Chondrocyte (in vitro differentiated cells): ENCODE data around the gene NPTX1. TPM values are rescaled to one million over a fixed set of nuclear protein-coding genes. Genes with fewer than 3 reads are reported as not detected.

Experiments used
- DNase-seq: peaks from one replicate; pipeline ENCODE4 v3.0.0; 2021; ENCODE audit warnings: mixed read lengths, low spot score
- H3K27ac Mint-ChIP-seq: one replicate; pipeline ENCODE4 v1.8.0; 2021; ENCODE audit warnings: mild to moderate bottlenecking, moderate library complexity, mixed read lengths; ENCODE audit not compliant: unreplicated experiment
- H3K27me3 Mint-ChIP-seq: 2 replicates; pipeline ENCODE4 v1.8.0; 2021; ENCODE audit warnings: low read depth, mixed read lengths
- H3K36me3 Mint-ChIP-seq: 2 replicates; pipeline ENCODE4 v1.8.0; 2021; ENCODE audit warnings: low read depth, mixed read lengths
- H3K4me1 Mint-ChIP-seq: 2 replicates; pipeline ENCODE4 v1.8.0; 2021; ENCODE audit warnings: low read depth, mild to moderate bottlenecking, mixed read lengths
- H3K4me3 Mint-ChIP-seq: one replicate; pipeline ENCODE4 v1.8.0; 2021; ENCODE audit warnings: mild to moderate bottlenecking, moderate library complexity, mixed read lengths; ENCODE audit not compliant: unreplicated experiment
- H3K9me3 Mint-ChIP-seq: 2 replicates; pipeline ENCODE4 v1.8.0; 2021; ENCODE audit warnings: low read depth, mixed read lengths
- total RNA-seq: library from RNA; stranded (reverse); gene quantifications from 3 replicates; pipeline ENCODE4 v1.2.1, GENCODE V29; 2021
- TF ChIP-seq, protein P1 (sequence below): fragments of 200-600 bp; sonication (generic); IDR thresholded peaks from 2 replicates; pipeline ENCODE4 v1.5.0; 2021; ENCODE audit warnings: antibody characterized with exemption, mild to moderate bottlenecking, moderate library complexity

Gene NPTX1
- total RNA-seq, 1 donor from 2014 or later: 16.5 TPM

DNA sequence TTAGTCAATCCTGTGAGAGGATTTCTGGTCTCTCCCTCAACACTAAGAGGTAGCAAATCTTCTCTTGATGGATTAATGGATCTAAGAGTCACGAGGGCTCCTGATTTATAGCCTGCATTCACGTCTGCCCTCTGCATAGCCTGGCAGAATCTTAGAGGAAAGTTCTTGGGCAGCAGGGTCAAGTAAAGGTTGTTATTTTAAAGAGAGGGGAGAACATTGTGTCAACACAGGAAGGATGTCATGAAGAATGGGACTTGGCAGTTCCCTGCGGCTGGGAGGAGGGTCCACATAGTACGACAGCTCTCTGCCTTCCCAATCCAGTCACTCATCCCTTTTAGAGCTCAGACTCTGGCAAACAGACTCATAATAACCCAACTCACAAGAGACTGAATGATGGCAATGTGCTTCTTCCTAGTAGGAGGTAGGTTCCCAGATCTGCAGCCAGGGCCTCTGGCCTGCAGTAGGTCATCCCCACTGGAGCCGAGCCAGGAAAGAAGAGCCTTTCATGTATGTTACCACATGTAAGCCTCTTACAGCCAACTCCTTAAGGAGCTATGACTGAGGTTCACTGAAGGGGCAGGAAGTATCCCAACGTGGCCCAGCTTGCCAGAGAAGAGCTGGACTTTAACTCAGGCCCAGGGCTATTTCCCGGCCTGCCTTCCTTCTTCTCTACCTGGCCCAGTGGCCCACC is 42.8 kb upstream of the NPTX1 start:
- no peaks in the 10 kb centered on the region for H3K36me3 Mint-ChIP-seq
- H3K4me3 Mint-ChIP-seq: no peak overlapping the region
- DNase-seq: no peak
- H3K9me3 Mint-ChIP-seq: no peaks in the 10 kb centered on the region
- H3K27ac Mint-ChIP-seq: no peak overlapping the region
- H3K27me3 Mint-ChIP-seq: no peaks in the 10 kb centered on the region
- TF ChIP-seq, protein P1, sequence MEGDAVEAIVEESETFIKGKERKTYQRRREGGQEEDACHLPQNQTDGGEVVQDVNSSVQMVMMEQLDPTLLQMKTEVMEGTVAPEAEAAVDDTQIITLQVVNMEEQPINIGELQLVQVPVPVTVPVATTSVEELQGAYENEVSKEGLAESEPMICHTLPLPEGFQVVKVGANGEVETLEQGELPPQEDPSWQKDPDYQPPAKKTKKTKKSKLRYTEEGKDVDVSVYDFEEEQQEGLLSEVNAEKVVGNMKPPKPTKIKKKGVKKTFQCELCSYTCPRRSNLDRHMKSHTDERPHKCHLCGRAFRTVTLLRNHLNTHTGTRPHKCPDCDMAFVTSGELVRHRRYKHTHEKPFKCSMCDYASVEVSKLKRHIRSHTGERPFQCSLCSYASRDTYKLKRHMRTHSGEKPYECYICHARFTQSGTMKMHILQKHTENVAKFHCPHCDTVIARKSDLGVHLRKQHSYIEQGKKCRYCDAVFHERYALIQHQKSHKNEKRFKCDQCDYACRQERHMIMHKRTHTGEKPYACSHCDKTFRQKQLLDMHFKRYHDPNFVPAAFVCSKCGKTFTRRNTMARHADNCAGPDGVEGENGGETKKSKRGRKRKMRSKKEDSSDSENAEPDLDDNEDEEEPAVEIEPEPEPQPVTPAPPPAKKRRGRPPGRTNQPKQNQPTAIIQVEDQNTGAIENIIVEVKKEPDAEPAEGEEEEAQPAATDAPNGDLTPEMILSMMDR: no peak
- H3K4me1 Mint-ChIP-seq: peaks cover 15% of the 10 kb centered on the region

DNA sequence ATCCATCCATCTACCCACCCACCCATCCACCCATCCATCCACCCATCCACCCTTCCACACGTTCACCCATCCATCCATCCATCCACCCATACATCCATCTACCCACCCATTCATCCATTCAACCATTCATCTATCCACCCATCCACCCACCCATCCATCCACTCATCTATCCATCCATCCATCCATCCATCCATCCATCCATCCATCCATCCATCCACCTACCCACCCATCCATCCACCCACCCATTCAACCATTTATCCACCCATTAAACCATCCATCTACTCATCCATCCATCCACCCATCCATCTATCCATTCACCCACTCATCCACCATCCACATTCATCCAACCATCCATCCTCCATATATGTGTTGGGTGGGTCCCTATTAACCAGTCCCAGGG is 42.0 kb upstream of the NPTX1 start:
- Mint-ChIP-seq H3K4me3 (no peak overlapping the region), H3K9me3 (no peaks in the 10 kb centered on the region), H3K4me1 (peaks cover 23% of the 10 kb centered on the region), H3K27ac (no peak overlapping the region), H3K27me3 (no peaks in the 10 kb centered on the region), H3K36me3 (no peaks in the 10 kb centered on the region)
- TF ChIP-seq, protein P1: no peak
- no peak for DNase-seq

DNA sequence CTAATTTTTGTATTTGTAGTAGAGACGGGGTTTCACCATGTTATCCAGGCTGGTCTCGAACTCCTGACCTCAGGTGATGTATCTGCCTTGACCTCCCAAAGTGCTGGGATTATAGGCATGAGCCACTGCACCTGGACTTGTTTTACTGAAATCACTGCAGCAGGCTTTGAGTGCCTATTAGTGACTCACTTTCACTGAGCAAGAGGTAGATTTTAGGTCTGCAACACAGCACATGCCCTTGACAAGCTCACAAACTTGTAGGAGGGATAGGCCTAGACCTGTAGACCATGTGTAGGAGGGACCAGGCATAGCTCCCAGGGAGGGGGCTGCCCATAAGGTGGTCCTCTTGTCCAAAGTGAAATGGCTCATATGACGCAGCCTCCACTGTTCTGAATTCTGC is 41.2 kb upstream of the NPTX1 start:
- Mint-ChIP-seq H3K27me3 (no peaks in the 10 kb centered on the region), H3K27ac (no peak overlapping the region), H3K4me3 (no peak overlapping the region), H3K9me3 (no peaks in the 10 kb centered on the region), H3K4me1 (peaks cover 30% of the 10 kb centered on the region), H3K36me3 (no peaks in the 10 kb centered on the region)
- TF ChIP-seq, protein P1: no peak
- DNase-seq: no peak

GRCh38 chr17:80516171-80516932 is 39.9 kb upstream of the NPTX1 start:
- Mint-ChIP-seq H3K4me3 (no peak overlapping the region), H3K27me3 (no peaks in the 10 kb centered on the region), H3K9me3 (no peaks in the 10 kb centered on the region), H3K4me1 (peaks cover 30% of the 10 kb centered on the region), H3K27ac (no peak overlapping the region), H3K36me3 (no peaks in the 10 kb centered on the region)
- no peak for DNase-seq
- TF ChIP-seq, protein P1: no peak

- no peak overlapping the region for H3K4me3 Mint-ChIP-seq
- TF ChIP-seq, protein P1: no peak
- DNase-seq: no peak
- H3K27ac Mint-ChIP-seq: peak overlapping the region; percentile 85
- H3K9me3 Mint-ChIP-seq: no peaks in the 10 kb centered on the region
- no peaks in the 10 kb centered on the region for H3K27me3 Mint-ChIP-seq
- no peaks in the 10 kb centered on the region for H3K36me3 Mint-ChIP-seq
- H3K4me1 Mint-ChIP-seq: peaks cover 21% of the 10 kb centered on the region
Measured at GRCh38 chr17:80513892-80514291, 37.5 kb upstream of the NPTX1 start.
